ENCODE measurements around the gene MYEF2. TPM values are rescaled to one million over a fixed set of nuclear protein-coding genes. Genes with fewer than 3 reads are reported as not detected.

MYEF2 gene
- total RNA-seq, 1 donor from 2014 or later: 126 TPM

GRCh38 chr15:48103647-48104046, 74.4 kb downstream of the MYEF2 start:
- DNase-seq (ENCODE audit: low spot score, unreplicated experiment): no peak
- no peak for TF ChIP-seq CTCF (IDR thresholded peaks at IDR 0.05; ENCODE audit: unreplicated experiment)
- Mint-ChIP-seq H3K9me3 (ENCODE audit: low read depth) (no peaks in the 10 kb centered on the region), H3K4me1 (ENCODE audit: low read depth) (no peaks in the 10 kb centered on the region), H3K27me3 (peaks cover 18% of the 10 kb centered on the region), H3K36me3 (ENCODE audit: insufficient read depth) (no peaks in the 10 kb centered on the region), H3K4me3 (ENCODE audit: low read depth) (no peak overlapping the region), H3K27ac (no peak overlapping the region)

- Mint-ChIP-seq H3K27ac (no peak overlapping the region), H3K36me3 (ENCODE audit: insufficient read depth) (no peaks in the 10 kb centered on the region), H3K9me3 (ENCODE audit: low read depth) (no peaks in the 10 kb centered on the region), H3K27me3 (peaks cover 11% of the 10 kb centered on the region), H3K4me1 (ENCODE audit: low read depth) (no peaks in the 10 kb centered on the region), H3K4me3 (ENCODE audit: low read depth) (no peak overlapping the region)
- no peak for DNase-seq (ENCODE audit: low spot score, unreplicated experiment)
- TF ChIP-seq CTCF (IDR thresholded peaks at IDR 0.05; ENCODE audit: unreplicated experiment): no peak
These were observed 75.9 kb downstream of the MYEF2 start for GRCh38 chr15:48102167-48102566.

- no peak for TF ChIP-seq CTCF (IDR thresholded peaks at IDR 0.05; ENCODE audit: unreplicated experiment)
- no peaks in the 10 kb centered on the region for H3K9me3 Mint-ChIP-seq (ENCODE audit: low read depth)
- no peaks in the 10 kb centered on the region for H3K36me3 Mint-ChIP-seq (ENCODE audit: insufficient read depth)
- no peak overlapping the region for H3K4me3 Mint-ChIP-seq (ENCODE audit: low read depth)
- no peak overlapping the region for H3K27ac Mint-ChIP-seq
- H3K27me3 Mint-ChIP-seq: peaks cover 5% of the 10 kb centered on the region
- no peaks in the 10 kb centered on the region for H3K4me1 Mint-ChIP-seq (ENCODE audit: low read depth)
- DNase-seq (ENCODE audit: low spot score, unreplicated experiment): no peak
These were observed 76.6 kb downstream of the MYEF2 start for GRCh38 chr15:48101376-48101961.

GRCh38 chr15:48097264-48097663, 80.8 kb downstream of the MYEF2 start:
- H3K9me3 Mint-ChIP-seq (ENCODE audit: low read depth): no peaks in the 10 kb centered on the region

GRCh38 chr15:48096813-48097212, 81.3 kb downstream of the MYEF2 start:
- no peaks in the 10 kb centered on the region for H3K4me1 Mint-ChIP-seq (ENCODE audit: low read depth)
- H3K36me3 Mint-ChIP-seq (ENCODE audit: insufficient read depth): no peaks in the 10 kb centered on the region
- no peak overlapping the region for H3K27ac Mint-ChIP-seq
- no peak overlapping the region for H3K4me3 Mint-ChIP-seq (ENCODE audit: low read depth)
- peaks cover 2% of the 10 kb centered on the region for H3K27me3 Mint-ChIP-seq
- H3K9me3 Mint-ChIP-seq (ENCODE audit: low read depth): no peaks in the 10 kb centered on the region
- no peak for DNase-seq (ENCODE audit: low spot score, unreplicated experiment)
- TF ChIP-seq CTCF (IDR thresholded peaks at IDR 0.05; ENCODE audit: unreplicated experiment): no peak

More at GRCh38 chr15:48097264-48097663, 80.8 kb downstream of the MYEF2 start:
- Mint-ChIP-seq H3K36me3 (ENCODE audit: insufficient read depth) (no peaks in the 10 kb centered on the region), H3K4me1 (ENCODE audit: low read depth) (no peaks in the 10 kb centered on the region), H3K27me3 (peaks cover 2% of the 10 kb centered on the region), H3K27ac (no peak overlapping the region), H3K4me3 (ENCODE audit: low read depth) (no peak overlapping the region)
- no peak for TF ChIP-seq CTCF (IDR thresholded peaks at IDR 0.05; ENCODE audit: unreplicated experiment)
- DNase-seq (ENCODE audit: low spot score, unreplicated experiment): no peak

All from progenitor cell of endocrine pancreas (in vitro differentiated cells).